ENCODE measurements around the gene CST4.
"Not testable (repeated sequence)": the region's sequence is repeated elsewhere in the genome, so short reads cannot be mapped to it uniquely, and the experiment has no call there.

Gene CST4

GRCh38 chr20:23637282-23638221 lies 51.3 kb downstream of the CST4 start, which contains the start of gene CST3:
CST3 (minus strand) TSS chr20:23637955; CDS start chr20:23637862, 93 bp downstream.
- Histone ChIP-seq H3K27ac (ENCODE audit: insufficient read depth, low read length, poor library complexity, severe bottlenecking) (no peak within 1 kb of the TSS), H3K4me1 (ENCODE audit: control insufficient read depth, insufficient read depth, low read length, poor library complexity, severe bottlenecking) (no peaks in the 10 kb centered on the region), H3K9me3 (ENCODE audit: control insufficient read depth, low read length) (no peaks in the 10 kb centered on the region), H3K36me3 (ENCODE audit: control insufficient read depth, insufficient read depth, low read length) (no peaks in the 10 kb centered on the region), H3K4me3 (ENCODE audit: insufficient read depth, low read depth, low read length, poor library complexity, severe bottlenecking) (no peak within 1 kb of the TSS), H3K27me3 (replicated peaks; ENCODE audit: control insufficient read depth, insufficient read depth, low read length, poor library complexity, severe bottlenecking) (no peaks in the 10 kb centered on the region)
- DNase-seq: no peak

DNA sequence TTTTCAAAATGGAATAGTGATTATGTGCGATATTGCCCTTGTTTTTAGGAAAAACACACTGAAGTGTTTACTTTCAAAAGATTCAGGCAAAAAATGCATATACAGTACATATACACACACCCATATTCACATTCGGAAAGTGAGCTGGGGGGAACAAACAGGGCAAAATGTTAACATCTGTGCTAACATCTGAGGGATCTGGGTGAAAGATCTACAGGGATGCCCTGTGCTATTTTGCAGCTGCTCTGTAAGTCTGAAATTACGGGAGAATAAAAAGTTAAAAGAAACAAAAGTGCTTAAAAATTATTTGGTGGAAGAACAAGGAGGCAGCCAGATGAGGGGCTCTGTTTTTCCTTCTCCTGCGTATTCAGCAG lies 51.9 kb downstream of the CST4 start:
- Histone ChIP-seq H3K4me1 (ENCODE audit: control insufficient read depth, insufficient read depth, low read length, poor library complexity, severe bottlenecking) (no peaks in the 10 kb centered on the region), H3K36me3 (ENCODE audit: control insufficient read depth, insufficient read depth, low read length) (no peaks in the 10 kb centered on the region), H3K27ac (ENCODE audit: insufficient read depth, low read length, poor library complexity, severe bottlenecking) (no peak overlapping the region), H3K27me3 (replicated peaks; ENCODE audit: control insufficient read depth, insufficient read depth, low read length, poor library complexity, severe bottlenecking) (no peaks in the 10 kb centered on the region), H3K9me3 (ENCODE audit: control insufficient read depth, low read length) (no peaks in the 10 kb centered on the region), H3K4me3 (ENCODE audit: insufficient read depth, low read depth, low read length, poor library complexity, severe bottlenecking) (no peak overlapping the region)
- DNase-seq: no peak

- H3K4me1 ChIP-seq (ENCODE audit: control insufficient read depth, insufficient read depth, low read length, poor library complexity, severe bottlenecking): no peaks in the 10 kb centered on the region
- H3K4me3 ChIP-seq (ENCODE audit: insufficient read depth, low read depth, low read length, poor library complexity, severe bottlenecking): no peak overlapping the region
- no peak overlapping the region for H3K27ac ChIP-seq (ENCODE audit: insufficient read depth, low read length, poor library complexity, severe bottlenecking)
These were observed 52.5 kb downstream of the CST4 start for GRCh38 chr20:23636182-23636907.

DNA sequence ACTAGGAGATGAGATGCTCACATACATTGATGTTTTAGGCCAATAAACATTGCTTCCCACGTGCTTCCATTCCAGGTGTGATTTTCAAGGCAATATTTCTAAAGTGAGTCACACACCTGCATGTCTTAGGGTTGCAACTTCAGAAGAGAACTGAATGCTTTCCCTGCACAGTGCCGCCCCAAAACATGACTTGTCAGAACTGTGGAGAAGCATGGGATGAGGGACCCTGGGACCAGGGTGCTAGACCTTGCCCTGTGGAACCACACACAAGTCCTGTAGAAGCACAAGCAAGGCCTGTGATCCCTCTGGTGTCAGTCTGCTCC lies 53.1 kb downstream of the CST4 start:
- not testable (repeated sequence) for H3K27me3 ChIP-seq (replicated peaks; ENCODE audit: control insufficient read depth, insufficient read depth, low read length, poor library complexity, severe bottlenecking); H3K4me1 ChIP-seq (ENCODE audit: control insufficient read depth, insufficient read depth, low read length, poor library complexity, severe bottlenecking); H3K4me3 ChIP-seq (ENCODE audit: insufficient read depth, low read depth, low read length, poor library complexity, severe bottlenecking); H3K9me3 ChIP-seq (ENCODE audit: control insufficient read depth, low read length); H3K27ac ChIP-seq (ENCODE audit: insufficient read depth, low read length, poor library complexity, severe bottlenecking); DNase-seq; H3K36me3 ChIP-seq (ENCODE audit: control insufficient read depth, insufficient read depth, low read length)

More at GRCh38 chr20:23636182-23636907, 52.5 kb downstream of the CST4 start:
- no peaks in the 10 kb centered on the region for H3K36me3 ChIP-seq (ENCODE audit: control insufficient read depth, insufficient read depth, low read length)
- no peaks in the 10 kb centered on the region for H3K27me3 ChIP-seq (replicated peaks; ENCODE audit: control insufficient read depth, insufficient read depth, low read length, poor library complexity, severe bottlenecking)
- DNase-seq: no peak
- no peaks in the 10 kb centered on the region for H3K9me3 ChIP-seq (ENCODE audit: control insufficient read depth, low read length)
